GM12878 (cell line): ENCODE results near the gene THRB. TPM values are rescaled to one million over a fixed set of nuclear protein-coding genes. Genes with fewer than 3 reads are reported as not detected.

ENCODE experiments used
- ATAC-seq: fragments of 200-7000 bp; cut with Tn5 transposase; 3 replicates; pipeline ENCODE4 v1.9.1; 2020; ENCODE audit warnings: mild to moderate bottlenecking, moderate library complexity
- BruUV-seq: library from RNA; stranded (reverse); fragments of 400-500 nt; replicated peaks from 2 replicates; lab custom pipeline; 2021; lab: Mats Ljungman, UMichigan
- CTCF ChIA-PET: fragments of 300-600 bp; sonication (Branson Sonifier 250); formaldehyde crosslinking; extraction: SDS; loops from one replicate; lab custom pipeline; 2021; ENCODE audit warnings: inconsistent platforms; lab: Yijun Ruan, JAX
- POLR2A ChIA-PET: fragments of 350-600 bp; formaldehyde crosslinking; extraction: SDS; loops from one replicate; lab custom pipeline; 2021; ENCODE audit warnings: inconsistent platforms; lab: Charles Lee
- RAD21 ChIA-PET: fragments of 300-600 bp; sonication (Branson Sonifier 250); formaldehyde crosslinking; loops from one replicate; lab custom pipeline; 2023; ENCODE audit warnings: antibody characterized with exemption; ENCODE audit not compliant: unreplicated experiment; lab: Charles Lee
- SMC1A ChIA-PET: fragments of 300-600 bp; sonication (Branson Sonifier 250); formaldehyde crosslinking; loops from one replicate; lab custom pipeline; 2023; ENCODE audit not compliant: unreplicated experiment, uncharacterized antibody; lab: Charles Lee
- DNase-seq: peaks from one replicate; pipeline ENCODE4 v3.0.0-alpha.2; 2011; ENCODE audit warnings: low read depth, low spot score
- FAIRE-seq: peaks from 3 replicates; lab custom pipeline; 2011; peaks lifted over from hg19 to GRCh38; lab: Jason Lieb, UNC
- H2AFZ ChIP-seq: 2 replicates; pipeline ENCODE4 v1.6.0; 2011; ENCODE audit warnings: low read depth, low read length, control low read depth; ENCODE audit not compliant: control insufficient read depth
- H3K27ac ChIP-seq: 2 replicates; pipeline ENCODE4 v1.5.1; 2011; ENCODE audit warnings: control low read depth; ENCODE audit not compliant: control insufficient read depth, insufficient read depth
- H3K27me3 ChIP-seq, 2 experiments: replicated peaks in 1 of 2; 2 replicates each; pipeline versions ENCODE4 v1.6.0 to v1.6.1; 2011; ENCODE audit warnings: low read length in 1 of 2; ENCODE audit not compliant: control insufficient read depth in 2 of 2, insufficient read depth in 2 of 2
- H3K36me3 ChIP-seq, 2 experiments: 2 replicates each; pipeline ENCODE4 v1.5.1; 2011; ENCODE audit warnings: low read length in 1 of 2; ENCODE audit not compliant: control insufficient read depth in 2 of 2, insufficient read depth in 2 of 2
- H3K4me1 ChIP-seq: 2 replicates; pipeline ENCODE4 v1.6.1; 2011; ENCODE audit warnings: mild to moderate bottlenecking, low read length, moderate library complexity, mixed read lengths; ENCODE audit not compliant: control insufficient read depth, insufficient read depth
- H3K4me2 ChIP-seq: 2 replicates; pipeline ENCODE4 v1.6.0; 2011; ENCODE audit warnings: control low read depth; ENCODE audit not compliant: control insufficient read depth, insufficient read depth
- H3K4me3 ChIP-seq: fragments of 200-600 bp; sonication (generic); 2 replicates; pipeline ENCODE4 v1.5.1; 2016
- H3K79me2 ChIP-seq: 2 replicates; pipeline ENCODE4 v1.6.0; 2011; ENCODE audit warnings: low read length; ENCODE audit not compliant: control insufficient read depth, insufficient read depth
- H3K9ac ChIP-seq: 2 replicates; pipeline ENCODE4 v1.8.0; 2011; ENCODE audit warnings: low read length, control low read depth, mixed read lengths; ENCODE audit not compliant: control insufficient read depth, insufficient read depth
- H3K9me3 ChIP-seq: replicated peaks from 3 replicates; pipeline ENCODE4 v1.5.1; 2011; ENCODE audit warnings: mild to moderate bottlenecking, low read length; ENCODE audit not compliant: control insufficient read depth, insufficient read depth
- H4K20me1 ChIP-seq: 2 replicates; pipeline ENCODE4 v1.6.0; 2011; ENCODE audit not compliant: control insufficient read depth, insufficient read depth
- ATF7 ChIP-seq: fragments of 450-650 bp; IDR thresholded peaks from 2 replicates; pipeline ENCODE4 v1.6.1; 2016; ENCODE audit warnings: low read depth, mild to moderate bottlenecking
- CBX5 ChIP-seq: sonication (generic); IDR thresholded peaks from 2 replicates; pipeline ENCODE4 v1.6.1; 2016; ENCODE audit warnings: low read depth, moderate library complexity, mild to moderate bottlenecking, inconsistent platforms
- MXI1 ChIP-seq: fragments of 150-350 bp; IDR thresholded peaks from 2 replicates; pipeline ENCODE4 v1.6.1; 2011; ENCODE audit warnings: low read depth, mild to moderate bottlenecking, inconsistent platforms, low read length, improper control_type of control experiment
- POLR2A ChIP-seq: IDR thresholded peaks from 2 replicates; pipeline ENCODE4 v1.6.1; 2011; ENCODE audit warnings: low read depth, mild to moderate bottlenecking, low read length
- POLR2AphosphoS5 ChIP-seq: IDR thresholded peaks from 2 replicates; pipeline ENCODE4 v1.6.1; 2011; ENCODE audit warnings: mild to moderate bottlenecking, low read length, inconsistent platforms
- SIX5 ChIP-seq: IDR thresholded peaks from 2 replicates; pipeline ENCODE4 v1.6.1; 2011; ENCODE audit warnings: mild to moderate bottlenecking, low read depth, low read length, moderate library complexity; ENCODE audit not compliant: severe bottlenecking
- ZNF384 ChIP-seq: IDR thresholded peaks from 2 replicates; pipeline ENCODE4 v1.6.1; 2012; ENCODE audit warnings: low read depth, mild to moderate bottlenecking, low read length, improper control_type of control experiment, borderline replicate concordance
- WGBS: methylation state at CpG from one replicate; pipeline ENCODE4 v1.1.6; 2016; ENCODE audit warnings: low lambda C conversion rate; ENCODE audit not compliant: insufficient replicate concordance, insufficient coverage; ENCODE audit errors: missing lambda C conversion rate; 5-methylcytosine and 5-hydroxymethylcytosine counted together
- in situ Hi-C: fragments of 300-500 bp; cut with MboI; formaldehyde crosslinking; loops from 9 replicates; pipeline ENCODE4 v1.14.3; 2018; ENCODE audit warnings: mixed read lengths
- intact Hi-C: fragments of 100-400 bp; cut with micrococcal nuclease; formaldehyde crosslinking; loops from one replicate; pipeline ENCODE4 v1.14.2; 2022; ENCODE audit not compliant: unreplicated experiment
- polyA plus RNA-seq, 11 experiments: library from polyadenylated mRNA; depleted of rRNA in 4 of 11; unstranded in 6 of 11; stranded (reverse) in 5 of 11; fragments of >200 nt; fragmentation: Nextera tagmentation in 4 of 11; fragmentation: Illumina TruSeq in 1 of 11; extraction: Ambion mirVana in 4 of 11; extraction: Trizol in 1 of 11; gene quantifications; 1 replicate in 1 of 11; 2 replicates in 10 of 11; pipeline versions ENCODE4 v1.2.1 to v1.2.3, GENCODE V29; 2011 to 2016; ENCODE audit warnings: inconsistent platforms in 2 of 11, missing spikeins in 2 of 11, low read depth in 1 of 11
- total RNA-seq, 4 experiments: library from RNA; depleted of rRNA in 3 of 4; stranded (reverse); fragments of >200 nt in 3 of 4; fragmentation: Illumina TruSeq in 1 of 4; extraction: Trizol in 1 of 4; gene quantifications; 2 replicates each; pipeline versions ENCODE4 v1.2.1 to v1.2.3, GENCODE V29; 2013 to 2021
- TF ChIP-seq, protein P1 (sequence below): fragments of 450-650 bp; IDR thresholded peaks from 2 replicates; pipeline ENCODE4 v1.6.1; 2016; ENCODE audit warnings: mild to moderate bottlenecking
- TF ChIP-seq, protein P2 (sequence below): fragments of 450-650 bp; formaldehyde crosslinking; IDR thresholded peaks from 2 replicates; pipeline ENCODE4 v1.5.0; 2022; ENCODE audit warnings: mild to moderate bottlenecking, missing genetic modification characterization
- TF ChIP-seq, protein P3 (sequence below): fragments of 450-650 bp; IDR thresholded peaks from 2 replicates; pipeline ENCODE4 v1.6.1; 2016; ENCODE audit warnings: mild to moderate bottlenecking, moderate library complexity, borderline replicate concordance
- TF ChIP-seq, protein P4 (sequence below): fragments of 450-650 bp; IDR thresholded peaks from 2 replicates; pipeline ENCODE4 v1.6.1; 2017; ENCODE audit warnings: antibody characterized with exemption, mild to moderate bottlenecking, moderate library complexity
- TF ChIP-seq, protein P5 (sequence below): IDR thresholded peaks from 2 replicates; pipeline ENCODE4 v1.6.1; 2011; ENCODE audit warnings: low read depth, mild to moderate bottlenecking, low read length, moderate library complexity, borderline replicate concordance; ENCODE audit errors: extremely low read depth

The THRB gene
- total and polyA plus RNA-seq, 10 of the 15 experiments (the other 5 are each of a cell fraction or from before 2014, with no cell fraction given), result 0.05 TPM; not detected in 9

DNA sequence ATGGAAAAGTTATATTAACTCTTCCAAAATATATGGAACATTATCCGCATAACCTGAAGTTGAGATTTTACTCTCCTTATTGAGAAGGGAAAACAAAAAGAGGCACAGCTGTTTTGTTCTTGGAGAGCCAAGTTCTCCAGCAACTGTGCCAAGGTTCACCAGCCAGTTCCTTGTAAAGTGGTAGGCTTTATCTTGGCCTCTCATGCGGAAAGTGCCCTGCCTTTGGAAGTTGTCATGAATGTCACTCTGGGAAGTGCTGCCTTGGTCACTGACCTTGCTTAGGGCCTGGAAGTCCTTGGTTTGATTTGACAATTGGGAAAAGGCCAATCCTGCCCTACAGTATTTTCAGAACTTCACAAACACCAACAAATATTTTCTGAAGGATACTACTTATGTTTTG is 44.2 kb upstream of the THRB start:
- FAIRE-seq (no peak), DNase-seq (no peak), ATAC-seq (no peak)
- WGBS, result 75% methylated on average over 2 of the region's 2 CpGs
- Histone ChIP-seq H4K20me1 (no peaks in the 10 kb centered on the region), H3K4me2 (no peak overlapping the region), H3K9me3 (no peaks in the 10 kb centered on the region), H3K4me1 (no peaks in the 10 kb centered on the region), H3K9ac (no peak overlapping the region), H3K27ac (no peak overlapping the region), H3K27me3 (no peaks in the 10 kb centered on the region), H2AFZ (no peak overlapping the region), H3K36me3 (no peaks in the 10 kb centered on the region), H3K4me3 (no peak overlapping the region), H3K79me2 (no peaks in the 10 kb centered on the region)
- in situ Hi-C loops (no loop called here), intact Hi-C loops (no loop called here)
- ChIA-PET CTCF (no interaction called here), POLR2A (no interaction called here), SMC1A (interaction anchor here (1.1 kb wide), 1 partner anchor 12 kb away, joined by 3 read pairs; no protein-coding TSS in a partner anchor), RAD21 (no interaction called here)
- no TSS peak for BruUV-seq
- TF ChIP-seq, protein P1, sequence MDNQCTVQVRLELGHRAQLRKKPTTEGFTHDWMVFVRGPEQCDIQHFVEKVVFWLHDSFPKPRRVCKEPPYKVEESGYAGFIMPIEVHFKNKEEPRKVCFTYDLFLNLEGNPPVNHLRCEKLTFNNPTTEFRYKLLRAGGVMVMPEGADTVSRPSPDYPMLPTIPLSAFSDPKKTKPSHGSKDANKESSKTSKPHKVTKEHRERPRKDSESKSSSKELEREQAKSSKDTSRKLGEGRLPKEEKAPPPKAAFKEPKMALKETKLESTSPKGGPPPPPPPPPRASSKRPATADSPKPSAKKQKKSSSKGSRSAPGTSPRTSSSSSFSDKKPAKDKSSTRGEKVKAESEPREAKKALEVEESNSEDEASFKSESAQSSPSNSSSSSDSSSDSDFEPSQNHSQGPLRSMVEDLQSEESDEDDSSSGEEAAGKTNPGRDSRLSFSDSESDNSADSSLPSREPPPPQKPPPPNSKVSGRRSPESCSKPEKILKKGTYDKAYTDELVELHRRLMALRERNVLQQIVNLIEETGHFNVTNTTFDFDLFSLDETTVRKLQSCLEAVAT, result no peak
- TF ChIP-seq MXI1, result no peak
- TF ChIP-seq, protein P2, sequence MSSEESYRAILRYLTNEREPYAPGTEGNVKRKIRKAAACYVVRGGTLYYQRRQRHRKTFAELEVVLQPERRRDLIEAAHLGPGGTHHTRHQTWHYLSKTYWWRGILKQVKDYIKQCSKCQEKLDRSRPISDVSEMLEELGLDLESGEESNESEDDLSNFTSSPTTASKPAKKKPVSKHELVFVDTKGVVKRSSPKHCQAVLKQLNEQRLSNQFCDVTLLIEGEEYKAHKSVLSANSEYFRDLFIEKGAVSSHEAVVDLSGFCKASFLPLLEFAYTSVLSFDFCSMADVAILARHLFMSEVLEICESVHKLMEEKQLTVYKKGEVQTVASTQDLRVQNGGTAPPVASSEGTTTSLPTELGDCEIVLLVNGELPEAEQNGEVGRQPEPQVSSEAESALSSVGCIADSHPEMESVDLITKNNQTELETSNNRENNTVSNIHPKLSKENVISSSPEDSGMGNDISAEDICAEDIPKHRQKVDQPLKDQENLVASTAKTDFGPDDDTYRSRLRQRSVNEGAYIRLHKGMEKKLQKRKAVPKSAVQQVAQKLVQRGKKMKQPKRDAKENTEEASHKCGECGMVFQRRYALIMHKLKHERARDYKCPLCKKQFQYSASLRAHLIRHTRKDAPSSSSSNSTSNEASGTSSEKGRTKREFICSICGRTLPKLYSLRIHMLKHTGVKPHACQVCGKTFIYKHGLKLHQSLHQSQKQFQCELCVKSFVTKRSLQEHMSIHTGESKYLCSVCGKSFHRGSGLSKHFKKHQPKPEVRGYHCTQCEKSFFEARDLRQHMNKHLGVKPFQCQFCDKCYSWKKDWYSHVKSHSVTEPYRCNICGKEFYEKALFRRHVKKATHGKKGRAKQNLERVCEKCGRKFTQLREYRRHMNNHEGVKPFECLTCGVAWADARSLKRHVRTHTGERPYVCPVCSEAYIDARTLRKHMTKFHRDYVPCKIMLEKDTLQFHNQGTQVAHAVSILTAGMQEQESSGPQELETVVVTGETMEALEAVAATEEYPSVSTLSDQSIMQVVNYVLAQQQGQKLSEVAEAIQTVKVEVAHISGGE, result no peak
- TF ChIP-seq ATF7, result no peak
- TF ChIP-seq, protein P3, sequence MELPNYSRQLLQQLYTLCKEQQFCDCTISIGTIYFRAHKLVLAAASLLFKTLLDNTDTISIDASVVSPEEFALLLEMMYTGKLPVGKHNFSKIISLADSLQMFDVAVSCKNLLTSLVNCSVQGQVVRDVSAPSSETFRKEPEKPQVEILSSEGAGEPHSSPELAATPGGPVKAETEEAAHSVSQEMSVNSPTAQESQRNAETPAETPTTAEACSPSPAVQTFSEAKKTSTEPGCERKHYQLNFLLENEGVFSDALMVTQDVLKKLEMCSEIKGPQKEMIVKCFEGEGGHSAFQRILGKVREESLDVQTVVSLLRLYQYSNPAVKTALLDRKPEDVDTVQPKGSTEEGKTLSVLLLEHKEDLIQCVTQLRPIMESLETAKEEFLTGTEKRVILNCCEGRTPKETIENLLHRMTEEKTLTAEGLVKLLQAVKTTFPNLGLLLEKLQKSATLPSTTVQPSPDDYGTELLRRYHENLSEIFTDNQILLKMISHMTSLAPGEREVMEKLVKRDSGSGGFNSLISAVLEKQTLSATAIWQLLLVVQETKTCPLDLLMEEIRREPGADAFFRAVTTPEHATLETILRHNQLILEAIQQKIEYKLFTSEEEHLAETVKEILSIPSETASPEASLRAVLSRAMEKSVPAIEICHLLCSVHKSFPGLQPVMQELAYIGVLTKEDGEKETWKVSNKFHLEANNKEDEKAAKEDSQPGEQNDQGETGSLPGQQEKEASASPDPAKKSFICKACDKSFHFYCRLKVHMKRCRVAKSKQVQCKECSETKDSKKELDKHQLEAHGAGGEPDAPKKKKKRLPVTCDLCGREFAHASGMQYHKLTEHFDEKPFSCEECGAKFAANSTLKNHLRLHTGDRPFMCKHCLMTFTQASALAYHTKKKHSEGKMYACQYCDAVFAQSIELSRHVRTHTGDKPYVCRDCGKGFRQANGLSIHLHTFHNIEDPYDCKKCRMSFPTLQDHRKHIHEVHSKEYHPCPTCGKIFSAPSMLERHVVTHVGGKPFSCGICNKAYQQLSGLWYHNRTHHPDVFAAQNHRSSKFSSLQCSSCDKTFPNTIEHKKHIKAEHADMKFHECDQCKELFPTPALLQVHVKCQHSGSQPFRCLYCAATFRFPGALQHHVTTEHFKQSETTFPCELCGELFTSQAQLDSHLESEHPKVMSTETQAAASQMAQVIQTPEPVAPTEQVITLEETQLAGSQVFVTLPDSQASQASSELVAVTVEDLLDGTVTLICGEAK, result no peak
- TF ChIP-seq, protein P4, sequence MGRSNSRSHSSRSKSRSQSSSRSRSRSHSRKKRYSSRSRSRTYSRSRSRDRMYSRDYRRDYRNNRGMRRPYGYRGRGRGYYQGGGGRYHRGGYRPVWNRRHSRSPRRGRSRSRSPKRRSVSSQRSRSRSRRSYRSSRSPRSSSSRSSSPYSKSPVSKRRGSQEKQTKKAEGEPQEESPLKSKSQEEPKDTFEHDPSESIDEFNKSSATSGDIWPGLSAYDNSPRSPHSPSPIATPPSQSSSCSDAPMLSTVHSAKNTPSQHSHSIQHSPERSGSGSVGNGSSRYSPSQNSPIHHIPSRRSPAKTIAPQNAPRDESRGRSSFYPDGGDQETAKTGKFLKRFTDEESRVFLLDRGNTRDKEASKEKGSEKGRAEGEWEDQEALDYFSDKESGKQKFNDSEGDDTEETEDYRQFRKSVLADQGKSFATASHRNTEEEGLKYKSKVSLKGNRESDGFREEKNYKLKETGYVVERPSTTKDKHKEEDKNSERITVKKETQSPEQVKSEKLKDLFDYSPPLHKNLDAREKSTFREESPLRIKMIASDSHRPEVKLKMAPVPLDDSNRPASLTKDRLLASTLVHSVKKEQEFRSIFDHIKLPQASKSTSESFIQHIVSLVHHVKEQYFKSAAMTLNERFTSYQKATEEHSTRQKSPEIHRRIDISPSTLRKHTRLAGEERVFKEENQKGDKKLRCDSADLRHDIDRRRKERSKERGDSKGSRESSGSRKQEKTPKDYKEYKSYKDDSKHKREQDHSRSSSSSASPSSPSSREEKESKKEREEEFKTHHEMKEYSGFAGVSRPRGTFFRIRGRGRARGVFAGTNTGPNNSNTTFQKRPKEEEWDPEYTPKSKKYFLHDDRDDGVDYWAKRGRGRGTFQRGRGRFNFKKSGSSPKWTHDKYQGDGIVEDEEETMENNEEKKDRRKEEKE, result no peak
- no peak for TF ChIP-seq CBX5
- no peak for TF ChIP-seq POLR2AphosphoS5
- TF ChIP-seq, protein P5, sequence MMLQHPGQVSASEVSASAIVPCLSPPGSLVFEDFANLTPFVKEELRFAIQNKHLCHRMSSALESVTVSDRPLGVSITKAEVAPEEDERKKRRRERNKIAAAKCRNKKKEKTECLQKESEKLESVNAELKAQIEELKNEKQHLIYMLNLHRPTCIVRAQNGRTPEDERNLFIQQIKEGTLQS, result no peak
- TF ChIP-seq SIX5, result no peak
- no peak for TF ChIP-seq ZNF384
- TF ChIP-seq POLR2A, result no peak
